ENCODE results near the gene SNRNP48. TPM values are rescaled to one million over a fixed set of nuclear protein-coding genes. Genes with fewer than 3 reads are reported as not detected.

Gene SNRNP48
- total and polyA plus RNA-seq, 4 donors = 4.6 to 23.9 (median 6.7) TPM

DNA sequence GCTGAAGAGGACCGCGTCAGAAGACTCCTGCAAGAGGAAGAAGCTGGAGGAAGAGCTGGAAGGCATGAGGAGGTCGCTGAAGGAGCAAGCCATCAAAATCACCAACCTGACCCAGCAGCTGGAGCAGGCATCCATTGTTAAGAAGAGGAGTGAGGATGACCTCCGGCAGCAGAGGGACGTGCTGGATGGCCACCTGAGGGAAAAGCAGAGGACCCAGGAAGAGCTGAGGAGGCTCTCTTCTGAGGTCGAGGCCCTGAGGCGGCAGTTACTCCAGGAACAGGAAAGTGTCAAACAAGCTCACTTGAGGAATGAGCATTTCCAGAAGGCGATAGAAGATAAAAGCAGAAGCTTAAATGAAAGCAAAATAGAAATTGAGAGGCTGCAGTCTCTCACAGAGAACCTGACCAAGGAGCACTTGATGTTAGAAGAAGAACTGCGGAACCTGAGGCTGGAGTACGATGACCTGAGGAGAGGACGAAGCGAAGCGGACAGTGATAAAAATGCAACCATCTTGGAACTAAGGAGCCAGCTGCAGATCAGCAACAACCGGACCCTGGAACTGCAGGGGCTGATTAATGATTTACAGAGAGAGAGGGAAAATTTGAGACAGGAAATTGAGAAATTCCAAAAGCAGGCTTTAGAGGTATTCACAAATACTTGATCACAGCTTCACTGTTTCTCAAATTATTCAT is 8.9 kb upstream of the SNRNP48 start:
- TF ChIP-seq, protein P1, sequence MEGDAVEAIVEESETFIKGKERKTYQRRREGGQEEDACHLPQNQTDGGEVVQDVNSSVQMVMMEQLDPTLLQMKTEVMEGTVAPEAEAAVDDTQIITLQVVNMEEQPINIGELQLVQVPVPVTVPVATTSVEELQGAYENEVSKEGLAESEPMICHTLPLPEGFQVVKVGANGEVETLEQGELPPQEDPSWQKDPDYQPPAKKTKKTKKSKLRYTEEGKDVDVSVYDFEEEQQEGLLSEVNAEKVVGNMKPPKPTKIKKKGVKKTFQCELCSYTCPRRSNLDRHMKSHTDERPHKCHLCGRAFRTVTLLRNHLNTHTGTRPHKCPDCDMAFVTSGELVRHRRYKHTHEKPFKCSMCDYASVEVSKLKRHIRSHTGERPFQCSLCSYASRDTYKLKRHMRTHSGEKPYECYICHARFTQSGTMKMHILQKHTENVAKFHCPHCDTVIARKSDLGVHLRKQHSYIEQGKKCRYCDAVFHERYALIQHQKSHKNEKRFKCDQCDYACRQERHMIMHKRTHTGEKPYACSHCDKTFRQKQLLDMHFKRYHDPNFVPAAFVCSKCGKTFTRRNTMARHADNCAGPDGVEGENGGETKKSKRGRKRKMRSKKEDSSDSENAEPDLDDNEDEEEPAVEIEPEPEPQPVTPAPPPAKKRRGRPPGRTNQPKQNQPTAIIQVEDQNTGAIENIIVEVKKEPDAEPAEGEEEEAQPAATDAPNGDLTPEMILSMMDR (IDR thresholded peaks at IDR 0.05; ENCODE audit: control extremely low read depth, extremely low read depth) = no peak
- Histone ChIP-seq H3K9ac (ENCODE audit: insufficient read depth in 1 of 2, low read length in 2 of 2) (no peak overlapping the region), H3K9me3 (ENCODE audit: control insufficient read depth in 4 of 4, insufficient read depth in 3 of 4, low read length in 3 of 4) (peaks cover 0 to 4% (median 0%) of the 10 kb centered on the region in 4 donors), H3K36me3 (ENCODE audit: control insufficient read depth in 4 of 4, insufficient read depth in 4 of 4, low read length in 4 of 4) (peaks cover 0 to 10% (median 0%) of the 10 kb centered on the region in 4 donors), H3K4me3 (no peak overlapping the region), H3K27me3 (ENCODE audit: control insufficient read depth in 3 of 3, insufficient read depth in 3 of 3, low read length in 2 of 3) (peaks cover 0 to 2% (median 0%) of the 10 kb centered on the region in 3 donors), H3K4me1 (ENCODE audit: control insufficient read depth in 5 of 5, insufficient read depth in 5 of 5, low read length in 5 of 5) (peaks cover 0 to 9% (median 0%) of the 10 kb centered on the region in 5 donors), H3K27ac (ENCODE audit: low read depth in 1 of 2, low read length in 1 of 2) (no peak overlapping the region)
- ATAC-seq (ENCODE audit: insufficient read depth, low FRiP score) (no peak), DNase-seq (no peak)
- WGBS, 2 donors = 65 to 75% methylated on average over 14 of the region's 14 CpGs

DNA sequence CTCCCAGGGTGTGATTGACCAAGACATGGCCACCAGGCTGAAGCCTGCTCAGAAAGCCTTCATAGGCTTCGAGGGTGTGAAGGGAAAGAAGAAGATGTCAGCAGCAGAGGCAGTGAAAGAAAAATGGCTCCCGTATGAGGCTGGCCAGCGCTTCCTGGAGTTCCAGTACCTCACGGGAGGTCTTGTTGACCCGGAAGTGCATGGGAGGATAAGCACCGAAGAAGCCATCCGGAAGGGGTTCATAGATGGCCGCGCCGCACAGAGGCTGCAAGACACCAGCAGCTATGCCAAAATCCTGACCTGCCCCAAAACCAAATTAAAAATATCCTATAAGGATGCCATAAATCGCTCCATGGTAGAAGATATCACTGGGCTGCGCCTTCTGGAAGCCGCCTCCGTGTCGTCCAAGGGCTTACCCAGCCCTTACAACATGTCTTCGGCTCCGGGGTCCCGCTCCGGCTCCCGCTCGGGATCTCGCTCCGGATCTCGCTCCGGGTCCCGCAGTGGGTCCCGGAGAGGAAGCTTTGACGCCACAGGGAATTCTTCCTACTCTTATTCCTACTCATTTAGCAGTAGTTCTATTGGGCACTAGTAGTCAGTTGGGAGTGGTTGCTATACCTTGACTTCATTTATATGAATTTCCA is 4.6 kb upstream of the SNRNP48 start:
- TF ChIP-seq, protein P1 (IDR thresholded peaks at IDR 0.05; ENCODE audit: control extremely low read depth, extremely low read depth) = no peak
- Histone ChIP-seq H3K4me1 (ENCODE audit: control insufficient read depth in 5 of 5, insufficient read depth in 5 of 5, low read length in 5 of 5) (peaks cover 0 to 9% (median 0%) of the 10 kb centered on the region in 5 donors), H3K9ac (ENCODE audit: insufficient read depth in 1 of 2, low read length in 2 of 2) (no peak overlapping the region), H3K9me3 (ENCODE audit: control insufficient read depth in 4 of 4, insufficient read depth in 3 of 4, low read length in 3 of 4) (peaks cover 0 to 4% (median 0%) of the 10 kb centered on the region in 4 donors), H3K36me3 (ENCODE audit: control insufficient read depth in 4 of 4, insufficient read depth in 4 of 4, low read length in 4 of 4) (peaks cover 0 to 5% (median 0%) of the 10 kb centered on the region in 4 donors), H3K27me3 (ENCODE audit: control insufficient read depth in 3 of 3, insufficient read depth in 3 of 3, low read length in 2 of 3) (peaks cover 0 to 2% (median 0%) of the 10 kb centered on the region in 3 donors), H3K27ac (ENCODE audit: low read depth in 1 of 2, low read length in 1 of 2) (no peak overlapping the region), H3K4me3 (no peak overlapping the region)
- DNase-seq = no peak
- WGBS, 2 donors = 96% methylated on average over 28 of the region's 28 CpGs
- no peak for ATAC-seq (ENCODE audit: insufficient read depth, low FRiP score)

DNA sequence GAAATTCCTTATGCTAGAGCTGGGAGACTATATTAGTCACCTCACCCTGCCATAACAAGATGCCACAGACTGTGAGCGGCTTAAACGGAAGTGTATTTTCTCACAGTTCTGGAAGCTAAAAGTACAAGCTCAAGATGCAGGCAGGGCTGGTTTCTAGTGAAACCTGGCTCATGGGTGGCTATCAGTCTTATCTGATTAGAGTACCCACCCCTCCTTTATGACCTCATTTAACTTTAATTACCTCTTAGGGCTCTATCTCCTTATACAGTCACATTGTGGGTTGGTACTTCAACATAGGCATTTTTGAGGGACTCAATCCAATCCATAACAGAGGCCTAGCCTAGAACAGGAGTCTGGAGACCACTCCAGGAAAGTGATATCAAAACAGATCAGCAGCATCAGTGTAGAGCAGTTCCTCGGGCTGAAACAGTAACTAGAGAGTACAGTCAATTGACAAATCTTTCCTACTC is 2.3 kb upstream of the SNRNP48 start:
- Histone ChIP-seq H3K4me1 (ENCODE audit: control insufficient read depth in 5 of 5, insufficient read depth in 5 of 5, low read length in 5 of 5) (peaks cover 0 to 11% (median 2%) of the 10 kb centered on the region in 5 donors), H3K4me3 (no peak overlapping the region), H3K27me3 (ENCODE audit: control insufficient read depth in 3 of 3, insufficient read depth in 3 of 3, low read length in 2 of 3) (peaks cover 0 to 2% (median 0%) of the 10 kb centered on the region in 3 donors), H3K27ac (ENCODE audit: low read depth in 1 of 2, low read length in 1 of 2) (no peak overlapping the region), H3K9ac (ENCODE audit: insufficient read depth in 1 of 2, low read length in 2 of 2) (no peak overlapping the region), H3K36me3 (ENCODE audit: control insufficient read depth in 4 of 4, insufficient read depth in 4 of 4, low read length in 4 of 4) (peaks cover 0 to 5% (median 0%) of the 10 kb centered on the region in 4 donors), H3K9me3 (ENCODE audit: control insufficient read depth in 4 of 4, insufficient read depth in 3 of 4, low read length in 3 of 4) (peaks cover 0 to 4% (median 0%) of the 10 kb centered on the region in 4 donors)
- 76 to 86% methylated on average over 3 of the region's 3 CpGs for WGBS, 2 donors
- TF ChIP-seq, protein P1 (IDR thresholded peaks at IDR 0.05; ENCODE audit: control extremely low read depth, extremely low read depth) = no peak
- no peak for DNase-seq
- ATAC-seq (ENCODE audit: insufficient read depth, low FRiP score) = no peak

Data from lung (tissue), 12 donors.